ENCODE measurements around the gene ATG16L1.

GRCh38 chr2:233319256-233319655 is 67.8 kb downstream of the ATG16L1 start:
- TF ChIP-seq, protein P1, sequence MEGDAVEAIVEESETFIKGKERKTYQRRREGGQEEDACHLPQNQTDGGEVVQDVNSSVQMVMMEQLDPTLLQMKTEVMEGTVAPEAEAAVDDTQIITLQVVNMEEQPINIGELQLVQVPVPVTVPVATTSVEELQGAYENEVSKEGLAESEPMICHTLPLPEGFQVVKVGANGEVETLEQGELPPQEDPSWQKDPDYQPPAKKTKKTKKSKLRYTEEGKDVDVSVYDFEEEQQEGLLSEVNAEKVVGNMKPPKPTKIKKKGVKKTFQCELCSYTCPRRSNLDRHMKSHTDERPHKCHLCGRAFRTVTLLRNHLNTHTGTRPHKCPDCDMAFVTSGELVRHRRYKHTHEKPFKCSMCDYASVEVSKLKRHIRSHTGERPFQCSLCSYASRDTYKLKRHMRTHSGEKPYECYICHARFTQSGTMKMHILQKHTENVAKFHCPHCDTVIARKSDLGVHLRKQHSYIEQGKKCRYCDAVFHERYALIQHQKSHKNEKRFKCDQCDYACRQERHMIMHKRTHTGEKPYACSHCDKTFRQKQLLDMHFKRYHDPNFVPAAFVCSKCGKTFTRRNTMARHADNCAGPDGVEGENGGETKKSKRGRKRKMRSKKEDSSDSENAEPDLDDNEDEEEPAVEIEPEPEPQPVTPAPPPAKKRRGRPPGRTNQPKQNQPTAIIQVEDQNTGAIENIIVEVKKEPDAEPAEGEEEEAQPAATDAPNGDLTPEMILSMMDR (IDR thresholded peaks at IDR 0.05), result no peak
- TF ChIP-seq ZFX (IDR thresholded peaks at IDR 0.05; ENCODE audit: borderline replicate concordance), result no peak
